B cell (primary cell): ENCODE measurements around the gene FBF1. TPM values are rescaled to one million over a fixed set of nuclear protein-coding genes. Genes with fewer than 3 reads are reported as not detected.

Source experiments
- ATAC-seq: fragments of 200-7000 bp; cut with Tn5 transposase; one replicate; pipeline ENCODE4 v1.10.0; 2021; ENCODE audit warnings: low read depth, mild to moderate bottlenecking, moderate number of reproducible peaks, moderate library complexity
- CTCF ChIA-PET: fragments of 350-600 bp; sonication (Branson Sonifier 250); formaldehyde crosslinking; loops from one replicate; lab custom pipeline; 2021; ENCODE audit warnings: antibody characterized with exemption, inconsistent platforms; lab: Charles Lee
- POLR2A ChIA-PET: fragments of 350-600 bp; sonication (Branson Sonifier 250); formaldehyde crosslinking; loops from one replicate; lab custom pipeline; 2021; ENCODE audit warnings: antibody characterized with exemption; lab: Charles Lee
- DNase-seq: peaks from one replicate; pipeline ENCODE4 v3.0.0; 2013
- H2AFZ ChIP-seq: 2 replicates; pipeline ENCODE4 v1.6.1; 2012; ENCODE audit warnings: mild to moderate bottlenecking, low read depth, low read length; ENCODE audit not compliant: insufficient read depth, poor library complexity, severe bottlenecking
- H3K27ac ChIP-seq, 2 donors: 1 replicate in 1 of 2; 2 replicates in 1 of 2; pipeline ENCODE4 v1.5.1; 2012 to 2013; ENCODE audit warnings: low read length in 2 of 2, mild to moderate bottlenecking in 2 of 2, moderate library complexity in 1 of 2
- H3K27me3 ChIP-seq, 4 experiments: fragments of 200-600 bp in 1 of 4; sonication (generic) in 1 of 4; replicated peaks in 1 of 4; 1 replicate in 2 of 4; 2 replicates in 2 of 4; pipeline versions ENCODE4 v1.6.1 to v1.7.0; 2013 to 2016; ENCODE audit warnings: low read length in 3 of 4, mild to moderate bottlenecking in 2 of 4, mixed read lengths in 1 of 4, moderate library complexity in 1 of 4; ENCODE audit not compliant: insufficient read depth in 4 of 4, control insufficient read depth in 3 of 4; ENCODE audit errors: control extremely low read depth in 1 of 4
- H3K36me3 ChIP-seq, 2 experiments: replicated peaks in 1 of 2; 1 replicate in 1 of 2; 2 replicates in 1 of 2; pipeline versions ENCODE4 v1.6.1 to v1.7.1; 2013; ENCODE audit warnings: low read length in 1 of 2; ENCODE audit not compliant: insufficient read depth in 2 of 2, control insufficient read depth in 1 of 2; ENCODE audit errors: control extremely low read depth in 1 of 2, extremely low read depth in 1 of 2
- H3K4me1 ChIP-seq, 2 donors: fragments of 200-600 bp in 1 of 2; sonication (generic) in 1 of 2; 1 replicate in 1 of 2; 2 replicates in 1 of 2; pipeline versions ENCODE4 v1.5.1 to v1.6.1; 2013 to 2017; ENCODE audit warnings: low read length in 2 of 2; ENCODE audit not compliant: control insufficient read depth in 2 of 2, insufficient read depth in 2 of 2
- H3K4me2 ChIP-seq: replicated peaks from 2 replicates; pipeline ENCODE3; 2012; ENCODE audit warnings: mild to moderate bottlenecking, low read depth, low read length; ENCODE audit not compliant: poor library complexity, severe bottlenecking
- H3K4me3 ChIP-seq, 5 experiments: fragments of 200-600 bp in 1 of 5; sonication (generic) in 1 of 5; 1 replicate in 3 of 5; 2 replicates in 2 of 5; pipeline versions ENCODE4 v1.5.1 to v1.7.0; 2011 to 2016; ENCODE audit warnings: low read length in 4 of 5, mild to moderate bottlenecking in 4 of 5, low read depth in 2 of 5, control low read depth in 1 of 5, moderate library complexity in 1 of 5; ENCODE audit not compliant: insufficient read depth in 1 of 5; ENCODE audit errors: control extremely low read depth in 1 of 5, extremely low read depth in 1 of 5
- H3K79me2 ChIP-seq: fragments of 200-600 bp; sonication (generic); one replicate; pipeline ENCODE4 v1.6.0; 2016; ENCODE audit warnings: low read length; ENCODE audit not compliant: control insufficient read depth, insufficient read depth
- H3K9ac ChIP-seq: fragments of 200-600 bp; sonication (generic); 2 replicates; pipeline ENCODE4 v1.6.1; 2017; ENCODE audit warnings: mild to moderate bottlenecking, low read length, moderate library complexity
- H3K9me3 ChIP-seq, 3 donors: one replicate each; pipeline versions ENCODE4 v1.6.1 to v1.7.1; 2013; ENCODE audit warnings: low read length in 2 of 3; ENCODE audit not compliant: control insufficient read depth in 2 of 3, insufficient read depth in 1 of 3; ENCODE audit errors: control extremely low read depth in 1 of 3
- H4K20me1 ChIP-seq: 2 replicates; pipeline ENCODE4 v1.6.0; 2012; ENCODE audit warnings: mild to moderate bottlenecking, low read length; ENCODE audit not compliant: insufficient read depth, control insufficient read depth, poor library complexity, severe bottlenecking
- H3K27ac Mint-ChIP-seq: one replicate; pipeline ENCODE4 v1.8.0; 2021; ENCODE audit warnings: mixed read lengths
- H3K27me3 Mint-ChIP-seq: one replicate; pipeline ENCODE4 v1.8.0; 2021; ENCODE audit warnings: mixed read lengths
- H3K4me1 Mint-ChIP-seq: one replicate; pipeline ENCODE4 v1.8.0; 2021; ENCODE audit warnings: mixed read lengths
- H3K4me3 Mint-ChIP-seq: one replicate; pipeline ENCODE4 v1.8.0; 2021; ENCODE audit warnings: mixed read lengths
- H3K9me3 Mint-ChIP-seq: one replicate; pipeline ENCODE4 v1.8.0; 2022; ENCODE audit warnings: mixed read lengths; ENCODE audit not compliant: insufficient read depth
- EZH2 ChIP-seq: IDR thresholded peaks from 2 replicates; pipeline ENCODE4 v1.6.1; 2012; ENCODE audit warnings: borderline replicate concordance, low read depth, mild to moderate bottlenecking, moderate library complexity, low read length; ENCODE audit not compliant: insufficient read depth, poor library complexity, severe bottlenecking
- whole genome bisulfite sequencing: methylation state at CpG from one replicate; pipeline ENCODE4 v1.1.5; 2013; ENCODE audit warnings: missing lambda C conversion rate; ENCODE audit not compliant: insufficient coverage; 5-methylcytosine and 5-hydroxymethylcytosine counted together
- intact Hi-C: fragments of 100-400 bp; cut with micrococcal nuclease; formaldehyde crosslinking; loops from one replicate; pipeline ENCODE4 v1.10.0; 2022
- polyA plus RNA-seq: library from polyadenylated mRNA; depleted of rRNA; stranded (reverse); fragments of >200 nt; gene quantifications from 2 replicates; pipeline ENCODE4 v1.2.3, GENCODE V29; 2012
- total RNA-seq, 2 donors: library from RNA; stranded (reverse); fragments of 120-200 nt in 1 of 2; gene quantifications; 1 replicate in 1 of 2; 2 replicates in 1 of 2; pipeline versions ENCODE4 v1.2.3 to v1.2.4, GENCODE V29; 2013 to 2022
- TF ChIP-seq, protein P1 (sequence below): fragments of 200-600 bp; IDR thresholded peaks from one replicate; pipeline ENCODE4 v1.8.0; 2022; ENCODE audit warnings: antibody characterized with exemption, mild to moderate bottlenecking

Gene FBF1
- total and polyA plus RNA-seq, 2 donors (not counting 1 experiment from before 2014, with no cell fraction given), result 21.6 to 31.5 TPM

DNA sequence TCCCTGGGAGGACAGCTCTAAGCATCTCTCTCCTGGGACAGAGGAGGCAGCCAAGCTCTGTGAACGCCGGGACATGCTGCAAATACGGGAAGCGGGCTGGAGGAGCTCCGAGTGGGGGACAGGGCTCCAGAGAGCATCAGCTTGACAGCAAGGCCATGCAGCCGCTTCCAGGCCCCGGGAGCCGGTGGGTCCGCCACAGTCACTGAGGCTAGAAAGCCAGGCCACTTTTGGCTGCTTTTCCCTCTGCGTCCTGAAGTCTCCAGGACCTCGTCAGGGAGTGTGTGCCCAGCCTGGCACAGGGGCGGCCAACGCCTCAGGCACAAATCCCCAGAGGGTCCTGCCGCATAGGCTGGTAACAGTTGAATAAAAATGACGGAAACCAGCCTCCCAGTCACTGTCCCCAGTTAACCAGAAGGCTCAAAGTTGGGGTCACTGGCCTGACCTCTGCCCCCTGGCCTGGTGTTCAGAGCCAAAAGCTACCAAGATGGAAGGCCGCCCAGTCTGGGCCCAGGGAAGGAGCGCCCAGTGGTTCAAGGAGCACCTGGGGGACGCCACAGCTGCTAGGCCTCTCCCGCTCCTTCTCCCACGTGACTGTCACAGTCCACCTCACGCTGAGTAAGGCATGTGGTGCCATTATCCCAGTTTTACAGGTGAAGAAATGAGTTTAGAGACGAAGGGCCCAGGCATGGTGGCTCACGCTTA lies 40.9 kb downstream of the FBF1 start:
- Mint-ChIP-seq H3K4me1 (peaks cover 23% of the 10 kb centered on the region), H3K4me3 (no peak overlapping the region), H3K9me3 (no peaks in the 10 kb centered on the region), H3K27ac (no peak overlapping the region), H3K27me3 (no peaks in the 10 kb centered on the region)
- POLR2A ChIA-PET, result interaction anchor here (0.6 to 0.7 kb wide), 2 partner anchors 92 to 663 kb away, joined by 3 to 4 read pairs; no protein-coding TSS in a partner anchor
- H4K20me1 ChIP-seq, result peaks cover 24% of the 10 kb centered on the region
- H3K9me3 ChIP-seq, result no peaks in the 10 kb centered on the region
- peaks cover 27% of the 10 kb centered on the region for H3K79me2 ChIP-seq
- no peak for ATAC-seq
- H2AFZ ChIP-seq, result no peak overlapping the region
- no peak overlapping the region for H3K27ac ChIP-seq
- H3K4me2 ChIP-seq, result no peak overlapping the region
- TF ChIP-seq, protein P1, sequence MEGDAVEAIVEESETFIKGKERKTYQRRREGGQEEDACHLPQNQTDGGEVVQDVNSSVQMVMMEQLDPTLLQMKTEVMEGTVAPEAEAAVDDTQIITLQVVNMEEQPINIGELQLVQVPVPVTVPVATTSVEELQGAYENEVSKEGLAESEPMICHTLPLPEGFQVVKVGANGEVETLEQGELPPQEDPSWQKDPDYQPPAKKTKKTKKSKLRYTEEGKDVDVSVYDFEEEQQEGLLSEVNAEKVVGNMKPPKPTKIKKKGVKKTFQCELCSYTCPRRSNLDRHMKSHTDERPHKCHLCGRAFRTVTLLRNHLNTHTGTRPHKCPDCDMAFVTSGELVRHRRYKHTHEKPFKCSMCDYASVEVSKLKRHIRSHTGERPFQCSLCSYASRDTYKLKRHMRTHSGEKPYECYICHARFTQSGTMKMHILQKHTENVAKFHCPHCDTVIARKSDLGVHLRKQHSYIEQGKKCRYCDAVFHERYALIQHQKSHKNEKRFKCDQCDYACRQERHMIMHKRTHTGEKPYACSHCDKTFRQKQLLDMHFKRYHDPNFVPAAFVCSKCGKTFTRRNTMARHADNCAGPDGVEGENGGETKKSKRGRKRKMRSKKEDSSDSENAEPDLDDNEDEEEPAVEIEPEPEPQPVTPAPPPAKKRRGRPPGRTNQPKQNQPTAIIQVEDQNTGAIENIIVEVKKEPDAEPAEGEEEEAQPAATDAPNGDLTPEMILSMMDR, result no peak
- no peak for TF ChIP-seq EZH2
- no peak for DNase-seq
- WGBS, result over 99% methylated on average over 23 of the region's 23 CpGs
- no peaks in the 10 kb centered on the region for H3K27me3 ChIP-seq
- no peak overlapping the region for H3K4me3 ChIP-seq
- no peak overlapping the region for H3K9ac ChIP-seq
- H3K36me3 ChIP-seq, result peaks cover 0 to 48% of the 10 kb centered on the region in 2 experiments
- peaks cover 17 to 26% of the 10 kb centered on the region in 2 donors for H3K4me1 ChIP-seq
- intact Hi-C loops, result loop anchor here (10.0 kb wide), 1 partner anchor 365 kb away; the partner anchor contains the start of gene UBALD2
- CTCF ChIA-PET, result no interaction called here

DNA sequence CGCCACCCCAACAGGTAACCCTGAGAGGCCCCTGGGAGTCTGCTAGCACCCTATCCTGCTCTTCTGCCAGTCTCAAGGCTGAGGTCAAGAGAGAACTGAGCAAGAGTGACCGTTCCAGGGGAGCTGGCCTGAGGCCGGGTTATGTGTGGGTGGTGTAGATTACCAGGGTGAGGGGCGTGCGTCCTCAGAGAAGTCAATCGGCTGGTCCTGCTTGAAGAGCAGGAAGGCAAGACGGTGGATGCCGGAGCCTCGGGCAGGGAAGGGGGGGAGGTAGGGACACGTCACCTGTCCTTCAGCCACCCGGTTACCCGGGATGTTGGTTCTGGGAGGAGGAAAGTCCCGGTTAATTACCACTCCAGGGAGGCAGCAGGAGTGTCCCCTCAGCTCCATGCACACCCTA lies 41.5 kb downstream of the FBF1 start:
- no peak overlapping the region for H3K4me3 Mint-ChIP-seq
- H3K4me1 Mint-ChIP-seq, result peaks cover 22% of the 10 kb centered on the region
- no peak for ATAC-seq
- DNase-seq, result peak; percentile 21
- Histone ChIP-seq H3K4me1 (peaks cover 19 to 29% of the 10 kb centered on the region in 2 donors), H3K9me3 (no peaks in the 10 kb centered on the region), H3K9ac (no peak overlapping the region), H3K27me3 (no peaks in the 10 kb centered on the region), H3K27ac (no peak overlapping the region), H3K4me3 (no peak overlapping the region), H3K79me2 (peaks cover 33% of the 10 kb centered on the region), H4K20me1 (peaks cover 30% of the 10 kb centered on the region), H2AFZ (no peak overlapping the region), H3K4me2 (no peak overlapping the region), H3K36me3 (peaks cover 0 to 48% of the 10 kb centered on the region in 2 experiments)
- H3K27ac Mint-ChIP-seq, result no peak overlapping the region
- intact Hi-C loops, result no loop called here
- TF ChIP-seq EZH2, result no peak
- TF ChIP-seq, protein P1, result no peak
- ChIA-PET CTCF (no interaction called here), POLR2A (no interaction called here)
- 98% methylated on average over 8 of the region's 13 CpGs for WGBS
- H3K9me3 Mint-ChIP-seq, result no peaks in the 10 kb centered on the region
- no peaks in the 10 kb centered on the region for H3K27me3 Mint-ChIP-seq
